GM12892 (cell line): ENCODE measurements around the gene MESD.

Experiments
- POLR2A ChIP-seq: IDR thresholded peaks from 2 replicates; pipeline ENCODE4 v1.6.1; 2011; ENCODE audit warnings: low read depth, low read length, control low read depth
- POLR2AphosphoS5 ChIP-seq: IDR thresholded peaks from 2 replicates; pipeline ENCODE4 v1.6.1; 2011; ENCODE audit warnings: low read depth, low read length, control low read depth
- TAF1 ChIP-seq: IDR thresholded peaks from 2 replicates; pipeline ENCODE4 v1.6.1; 2011; ENCODE audit warnings: low read depth, mild to moderate bottlenecking, control low read depth, low read length, borderline replicate concordance

DNA sequence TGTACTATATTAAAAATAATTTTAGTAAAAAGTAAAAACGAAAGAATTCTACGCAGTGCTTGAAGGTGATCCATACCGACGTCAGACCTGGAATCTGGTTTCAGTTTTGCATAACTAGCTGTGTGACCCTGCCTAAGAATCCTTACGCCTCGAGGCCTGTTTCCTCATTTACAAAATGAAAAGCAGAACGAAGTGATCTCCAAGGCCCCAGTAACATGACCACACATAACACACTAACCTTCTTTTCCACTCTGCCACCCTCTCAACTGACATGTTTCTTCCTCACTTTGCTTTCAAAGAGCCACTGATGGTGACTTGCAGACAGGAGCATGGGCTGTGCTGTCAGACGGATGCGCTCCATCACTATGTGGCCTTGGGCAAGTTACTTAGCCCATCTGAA is 4.8 kb downstream of the MESD start:
- TF ChIP-seq POLR2A (no peak), POLR2AphosphoS5 (no peak), TAF1 (no peak)
